ENCODE results near the gene HTRA1. TPM values are rescaled to one million over a fixed set of nuclear protein-coding genes. Genes with fewer than 3 reads are reported as not detected.

HTRA1 gene
- polyA plus RNA-seq, 3 donors, result 0.84 to 4.7 (median 2.2) TPM

DNA sequence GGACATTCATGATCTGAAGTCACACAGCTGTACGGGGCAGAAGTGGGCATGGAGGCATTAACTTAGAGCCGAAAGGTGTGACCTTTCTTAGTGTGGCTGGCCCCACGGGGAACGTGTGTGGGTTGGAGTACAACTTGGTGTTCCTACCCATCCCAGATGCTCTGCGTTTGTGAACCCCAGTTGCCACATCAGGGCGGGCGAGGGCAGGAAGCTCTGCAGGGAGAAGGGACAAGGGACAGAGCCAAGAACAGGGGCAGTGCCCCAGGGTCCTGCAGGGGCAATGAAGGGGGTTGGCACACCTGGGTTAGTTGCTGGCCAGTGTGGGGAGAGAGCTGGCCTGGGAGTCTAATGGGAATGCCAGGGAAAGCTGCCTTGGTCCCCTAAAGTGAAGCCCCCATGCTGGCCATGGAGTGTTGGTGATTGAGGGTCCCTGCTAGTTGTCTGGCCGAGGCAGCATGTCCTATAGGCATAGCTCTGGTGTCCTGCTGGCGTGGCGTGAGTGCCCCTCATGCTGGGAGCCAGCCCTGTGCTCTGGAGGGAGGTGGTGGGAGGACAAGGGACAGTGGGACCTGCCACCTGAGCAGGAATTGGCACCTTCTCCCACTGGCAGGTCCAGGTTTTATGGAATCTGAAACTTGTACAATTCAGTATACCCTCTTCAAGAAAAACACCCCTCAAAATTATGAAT, 18.9 kb downstream of the HTRA1 start:
- H3K4me1 Mint-ChIP-seq, result peaks cover 9% of the 10 kb centered on the region
- peaks cover 0 to 12% of the 10 kb centered on the region in 2 donors for H3K27me3 ChIP-seq (ENCODE audit: control insufficient read depth in 2 of 2, insufficient read depth in 2 of 2, low read length in 2 of 2)
- H3K36me3 Mint-ChIP-seq, result no peaks in the 10 kb centered on the region
- H2AFZ ChIP-seq (ENCODE audit: insufficient read depth, low read depth, low read length, poor library complexity, severe bottlenecking), result no peak overlapping the region
- no peaks in the 10 kb centered on the region for H4K20me1 ChIP-seq (ENCODE audit: insufficient read depth, low read length)
- no peak overlapping the region for H3K27ac ChIP-seq (ENCODE audit: low read depth in 1 of 2, low read length in 2 of 2)
- no peak overlapping the region for H3K4me3 ChIP-seq (replicated peaks in 1 of 3; ENCODE audit: low read depth in 2 of 3, low read length in 3 of 3)
- no peaks in the 10 kb centered on the region for H3K79me2 ChIP-seq (ENCODE audit: insufficient read depth, low read length)
- H3K27ac Mint-ChIP-seq, result no peak overlapping the region
- 93% methylated on average over 10 of the region's 10 CpGs for WGBS (ENCODE audit: insufficient coverage)
- peaks cover 0 to 8% (median 3%) of the 10 kb centered on the region in 7 donors for H3K9me3 Mint-ChIP-seq
- no peak overlapping the region for H3K4me2 ChIP-seq (replicated peaks; ENCODE audit: extremely low read depth, low read length, poor library complexity, severe bottlenecking)
- TF ChIP-seq, protein P1, sequence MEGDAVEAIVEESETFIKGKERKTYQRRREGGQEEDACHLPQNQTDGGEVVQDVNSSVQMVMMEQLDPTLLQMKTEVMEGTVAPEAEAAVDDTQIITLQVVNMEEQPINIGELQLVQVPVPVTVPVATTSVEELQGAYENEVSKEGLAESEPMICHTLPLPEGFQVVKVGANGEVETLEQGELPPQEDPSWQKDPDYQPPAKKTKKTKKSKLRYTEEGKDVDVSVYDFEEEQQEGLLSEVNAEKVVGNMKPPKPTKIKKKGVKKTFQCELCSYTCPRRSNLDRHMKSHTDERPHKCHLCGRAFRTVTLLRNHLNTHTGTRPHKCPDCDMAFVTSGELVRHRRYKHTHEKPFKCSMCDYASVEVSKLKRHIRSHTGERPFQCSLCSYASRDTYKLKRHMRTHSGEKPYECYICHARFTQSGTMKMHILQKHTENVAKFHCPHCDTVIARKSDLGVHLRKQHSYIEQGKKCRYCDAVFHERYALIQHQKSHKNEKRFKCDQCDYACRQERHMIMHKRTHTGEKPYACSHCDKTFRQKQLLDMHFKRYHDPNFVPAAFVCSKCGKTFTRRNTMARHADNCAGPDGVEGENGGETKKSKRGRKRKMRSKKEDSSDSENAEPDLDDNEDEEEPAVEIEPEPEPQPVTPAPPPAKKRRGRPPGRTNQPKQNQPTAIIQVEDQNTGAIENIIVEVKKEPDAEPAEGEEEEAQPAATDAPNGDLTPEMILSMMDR (IDR thresholded peaks at IDR 0.05), result no peak
- DNase-seq, result no peak
- peaks cover 0 to 6% of the 10 kb centered on the region in 2 donors for H3K9me3 ChIP-seq (replicated peaks in 1 of 2; ENCODE audit: control insufficient read depth in 1 of 2, insufficient read depth in 1 of 2, low read length in 2 of 2)
- no peaks in the 10 kb centered on the region for H3K36me3 ChIP-seq (replicated peaks in 1 of 2; ENCODE audit: control insufficient read depth in 1 of 2, insufficient read depth in 2 of 2, low read length in 2 of 2)
- H3K4me1 ChIP-seq (ENCODE audit: control insufficient read depth in 1 of 2, insufficient read depth in 2 of 2, low read length in 2 of 2), result peaks cover 0 to 2% of the 10 kb centered on the region in 2 donors
- intact Hi-C loops (cut with micrococcal nuclease), result no loop called here
- H3K4me3 Mint-ChIP-seq, result no peak overlapping the region
- peaks cover 22 to 37% (median 28%) of the 10 kb centered on the region in 3 donors for H3K27me3 Mint-ChIP-seq (ENCODE audit: low read depth in 3 of 3)
- H3K9ac ChIP-seq (ENCODE audit: insufficient read depth, low read length, poor library complexity, severe bottlenecking), result no peak overlapping the region

DNA sequence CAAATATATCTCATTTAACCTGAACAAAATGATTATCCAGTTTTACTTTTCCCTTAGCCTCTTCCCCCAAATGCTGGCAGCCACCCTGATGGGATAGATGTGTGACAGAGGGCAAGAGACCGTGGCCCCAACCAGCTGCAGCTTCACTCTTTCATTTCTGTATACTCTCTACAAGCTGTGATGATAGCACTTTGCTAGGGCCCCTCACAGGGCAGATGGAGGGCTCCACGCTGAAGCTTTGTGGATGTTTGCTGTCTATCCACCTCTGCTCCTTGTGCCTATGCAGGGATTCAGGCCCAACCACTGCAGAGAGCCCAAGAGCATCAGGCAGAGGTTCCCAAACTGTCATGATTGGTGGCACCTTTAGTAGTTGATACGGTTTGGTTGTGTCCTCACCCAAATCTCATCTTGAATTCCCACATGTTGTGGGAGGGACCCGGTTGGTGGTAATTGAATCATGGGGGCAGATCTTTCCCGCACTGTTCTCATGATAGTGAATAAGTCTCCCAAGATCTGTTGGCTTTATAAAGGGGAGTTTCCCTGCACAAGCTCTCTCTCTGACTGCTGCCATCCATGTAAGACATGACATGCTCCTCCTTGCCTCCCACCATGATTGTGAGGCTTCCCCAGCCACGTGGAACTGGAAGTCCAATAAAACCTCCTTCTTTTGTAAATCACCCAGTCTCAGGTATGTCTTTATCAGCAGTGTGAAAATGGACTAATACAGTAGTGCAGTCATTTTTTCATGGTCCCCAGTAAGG, 20.1 kb downstream of the HTRA1 start:
- Mint-ChIP-seq H3K27me3 (ENCODE audit: low read depth in 3 of 3) (peaks cover 15 to 36% (median 28%) of the 10 kb centered on the region in 3 donors), H3K4me3 (no peak overlapping the region), H3K9me3 (peaks cover 0 to 8% (median 3%) of the 10 kb centered on the region in 7 donors), H3K27ac (no peak overlapping the region), H3K4me1 (peaks cover 8% of the 10 kb centered on the region), H3K36me3 (no peaks in the 10 kb centered on the region)
- Histone ChIP-seq H3K9ac (ENCODE audit: insufficient read depth, low read length, poor library complexity, severe bottlenecking) (no peak overlapping the region), H2AFZ (ENCODE audit: insufficient read depth, low read depth, low read length, poor library complexity, severe bottlenecking) (no peak overlapping the region), H3K9me3 (replicated peaks in 1 of 2; ENCODE audit: control insufficient read depth in 1 of 2, insufficient read depth in 1 of 2, low read length in 2 of 2) (peaks cover 0 to 6% of the 10 kb centered on the region in 2 donors), H3K27me3 (ENCODE audit: control insufficient read depth in 2 of 2, insufficient read depth in 2 of 2, low read length in 2 of 2) (peaks cover 0 to 3% of the 10 kb centered on the region in 2 donors), H3K27ac (ENCODE audit: low read depth in 1 of 2, low read length in 2 of 2) (no peak overlapping the region), H4K20me1 (ENCODE audit: insufficient read depth, low read length) (no peaks in the 10 kb centered on the region), H3K4me1 (ENCODE audit: control insufficient read depth in 1 of 2, insufficient read depth in 2 of 2, low read length in 2 of 2) (peaks cover 5 to 10% of the 10 kb centered on the region in 2 donors), H3K79me2 (ENCODE audit: insufficient read depth, low read length) (no peaks in the 10 kb centered on the region), H3K4me2 (replicated peaks; ENCODE audit: extremely low read depth, low read length, poor library complexity, severe bottlenecking) (no peak overlapping the region), H3K36me3 (replicated peaks in 1 of 2; ENCODE audit: control insufficient read depth in 1 of 2, insufficient read depth in 2 of 2, low read length in 2 of 2) (no peaks in the 10 kb centered on the region), H3K4me3 (replicated peaks in 1 of 3; ENCODE audit: low read depth in 2 of 3, low read length in 3 of 3) (no peak overlapping the region)
- TF ChIP-seq, protein P1 (IDR thresholded peaks at IDR 0.05), result no peak
- intact Hi-C loops (cut with micrococcal nuclease), result no loop called here
- WGBS (ENCODE audit: insufficient coverage), result 100% methylated on average over 1 of the region's 6 CpGs
- DNase-seq, result no peak
